H1 (cell line): Measurements from ENCODE around the gene DAG1. TPM values are rescaled to one million over a fixed set of nuclear protein-coding genes. Genes with fewer than 3 reads are reported as not detected.

Source experiments
- CTCF ChIA-PET: fragments of 300-600 bp; sonication (Branson Sonifier 250); formaldehyde crosslinking; loops from one replicate; lab custom pipeline; 2021; ENCODE audit not compliant: partially characterized antibody; lab: Charles Lee
- POLR2A ChIA-PET: fragments of 300-600 bp; sonication (Branson Sonifier 250); formaldehyde crosslinking; loops from one replicate; lab custom pipeline; 2021; ENCODE audit warnings: inconsistent platforms; ENCODE audit not compliant: partially characterized antibody; lab: Charles Lee
- DNase-seq, 2 experiments: peaks; one replicate each; pipeline versions ENCODE4 v3.0.0 to v3.0.0-alpha.2; 2010 to 2022; ENCODE audit warnings: low spot score in 2 of 2, low read depth in 1 of 2, mixed read lengths in 1 of 2
- FAIRE-seq: peaks from 2 replicates; lab custom pipeline; 2011; peaks lifted over from hg19 to GRCh38; lab: Jason Lieb, UNC
- H2AFZ ChIP-seq: 2 replicates; pipeline ENCODE4 v1.8.1; 2012; ENCODE audit warnings: low read length, inconsistent platforms
- H2AK5ac ChIP-seq: 2 replicates; pipeline ENCODE4 v1.6.1; 2013; ENCODE audit warnings: low read depth, low read length
- H2BK120ac ChIP-seq: replicated peaks from 2 replicates; pipeline ENCODE3; 2013; ENCODE audit warnings: low read depth, low read length, inconsistent platforms
- H2BK12ac ChIP-seq: 2 replicates; pipeline ENCODE4 v1.6.1; 2013; ENCODE audit warnings: low read depth, low read length
- H2BK15ac ChIP-seq: 2 replicates; pipeline ENCODE4 v1.6.1; 2013; ENCODE audit warnings: low read length
- H2BK20ac ChIP-seq: 2 replicates; pipeline ENCODE4 v1.6.1; 2013; ENCODE audit warnings: low read length
- H2BK5ac ChIP-seq: 2 replicates; pipeline ENCODE4 v1.6.1; 2013; ENCODE audit warnings: low read depth, low read length
- H3K14ac ChIP-seq: 2 replicates; pipeline ENCODE4 v1.6.1; 2013; ENCODE audit warnings: inconsistent platforms; ENCODE audit not compliant: insufficient read length
- H3K18ac ChIP-seq: 2 replicates; pipeline ENCODE4 v1.6.1; 2013; ENCODE audit warnings: low read length; ENCODE audit errors: extremely low read depth
- H3K23ac ChIP-seq: 2 replicates; pipeline ENCODE4 v1.6.1; 2013; ENCODE audit warnings: inconsistent platforms; ENCODE audit not compliant: insufficient read length
- H3K23me2 ChIP-seq: 2 replicates; pipeline ENCODE4 v1.6.1; 2013; ENCODE audit warnings: low read depth, low read length
- H3K27ac ChIP-seq: 2 replicates; pipeline ENCODE4 v1.6.1; 2011; ENCODE audit warnings: low read depth, low read length, inconsistent platforms
- H3K27me3 ChIP-seq, 4 experiments: replicated peaks in 1 of 4; 1 replicate in 1 of 4; 2 replicates in 3 of 4; pipeline versions ENCODE4 v1.6.1 to v1.8.1; 2011 to 2013; ENCODE audit warnings: low read length in 3 of 4, mild to moderate bottlenecking in 3 of 4, inconsistent platforms in 2 of 4, mixed read lengths in 2 of 4, moderate library complexity in 1 of 4; ENCODE audit not compliant: control insufficient read depth in 3 of 4, insufficient read depth in 3 of 4; ENCODE audit errors: extremely low read depth in 1 of 4
- H3K36me3 ChIP-seq, 4 experiments: 2 replicates each; pipeline versions ENCODE4 v1.6.1 to v1.8.1; 2011 to 2013; ENCODE audit warnings: mild to moderate bottlenecking in 4 of 4, low read length in 3 of 4, moderate library complexity in 2 of 4, control low read depth in 1 of 4, inconsistent platforms in 1 of 4; ENCODE audit not compliant: insufficient read depth in 4 of 4, control insufficient read depth in 2 of 4
- H3K4ac ChIP-seq: replicated peaks from 2 replicates; pipeline ENCODE3; 2013; ENCODE audit warnings: low read length, low read depth, mixed read lengths, inconsistent platforms; ENCODE audit not compliant: insufficient read length
- H3K4me1 ChIP-seq, 4 experiments: replicated peaks in 1 of 4; 1 replicate in 1 of 4; 2 replicates in 3 of 4; pipeline versions ENCODE4 v1.6.1 to v1.8.1; 2011 to 2013; ENCODE audit warnings: low read length in 3 of 4, inconsistent platforms in 2 of 4, mixed read lengths in 1 of 4; ENCODE audit not compliant: insufficient read depth in 4 of 4, control insufficient read depth in 3 of 4
- H3K4me2 ChIP-seq, 2 experiments: 2 replicates each; pipeline versions ENCODE4 v1.6.1 to v1.8.1; 2011 to 2013; ENCODE audit warnings: low read depth in 2 of 2, low read length in 2 of 2, control low read depth in 1 of 2, inconsistent platforms in 1 of 2, mild to moderate bottlenecking in 1 of 2; ENCODE audit not compliant: insufficient read depth in 1 of 2
- H3K4me3 ChIP-seq, 4 experiments: fragments of 200-600, 300-600 bp in 1 of 4; sonication (generic), shearing (Covaris generic), sonication (Bioruptor Twin) in 1 of 4; 2 replicates each; pipeline versions ENCODE4 v1.5.1 to v1.8.1; 2011 to 2016; ENCODE audit warnings: low read length in 4 of 4, low read depth in 3 of 4, control low read depth in 2 of 4, inconsistent platforms in 2 of 4, mild to moderate bottlenecking in 2 of 4, mixed read lengths in 1 of 4, moderate library complexity in 1 of 4; ENCODE audit not compliant: insufficient read depth in 2 of 4; ENCODE audit errors: extremely low read depth in 1 of 4
- H3K56ac ChIP-seq: replicated peaks from 2 replicates; pipeline ENCODE3; 2013; ENCODE audit warnings: low read depth, mild to moderate bottlenecking, mixed read lengths, low read length, inconsistent platforms; ENCODE audit not compliant: insufficient read length
- H3K79me1 ChIP-seq: 2 replicates; pipeline ENCODE4 v1.6.1; 2013; ENCODE audit warnings: low read depth, low read length, control low read depth
- H3K79me2 ChIP-seq, 2 experiments: 2 replicates each; pipeline versions ENCODE4 v1.6.1 to v1.8.1; 2012 to 2013; ENCODE audit warnings: low read length in 2 of 2, mild to moderate bottlenecking in 2 of 2, inconsistent platforms in 1 of 2; ENCODE audit not compliant: insufficient read depth in 2 of 2, control insufficient read depth in 1 of 2
- H3K9ac ChIP-seq, 4 experiments: replicated peaks in 1 of 4; 1 replicate in 1 of 4; 2 replicates in 3 of 4; pipeline versions ENCODE4 v1.6.1 to v1.8.1; 2011 to 2013; ENCODE audit warnings: low read depth in 3 of 4, low read length in 3 of 4, control low read depth in 2 of 4, mild to moderate bottlenecking in 2 of 4, moderate library complexity in 2 of 4, inconsistent platforms in 1 of 4; ENCODE audit errors: extremely low read depth in 1 of 4
- H3K9me3 ChIP-seq, 2 experiments: 2 replicates each; pipeline versions ENCODE4 v1.6.1 to v1.8.1; 2012 to 2013; ENCODE audit warnings: mild to moderate bottlenecking in 2 of 2, moderate library complexity in 2 of 2, control low read depth in 1 of 2, inconsistent platforms in 1 of 2, low read depth in 1 of 2, low read length in 1 of 2, mixed read lengths in 1 of 2; ENCODE audit not compliant: insufficient read depth in 2 of 2
- H4K20me1 ChIP-seq, 2 experiments: replicated peaks in 1 of 2; 2 replicates each; pipeline versions ENCODE3 to v1.8.1; 2011 to 2013; ENCODE audit warnings: inconsistent platforms in 2 of 2, low read length in 2 of 2, mild to moderate bottlenecking in 1 of 2; ENCODE audit not compliant: insufficient read depth in 2 of 2, control insufficient read depth in 1 of 2
- H4K5ac ChIP-seq: 2 replicates; pipeline ENCODE4 v1.6.1; 2013; ENCODE audit warnings: low read length, low read depth, mixed read lengths, inconsistent platforms; ENCODE audit not compliant: insufficient read length
- H4K8ac ChIP-seq: 2 replicates; pipeline ENCODE4 v1.8.0; 2013; ENCODE audit warnings: mild to moderate bottlenecking, moderate library complexity, low read length, inconsistent platforms; ENCODE audit not compliant: insufficient read depth; ENCODE audit errors: extremely low read depth
- H4K91ac ChIP-seq: replicated peaks from 2 replicates; pipeline ENCODE3; 2013; ENCODE audit warnings: low read length, mixed read lengths, inconsistent platforms; ENCODE audit not compliant: insufficient read length
- GABPA ChIP-seq: IDR thresholded peaks from 2 replicates; pipeline ENCODE4 v1.6.1; 2011; ENCODE audit warnings: mild to moderate bottlenecking, low read length, moderate library complexity, borderline replicate concordance; ENCODE audit not compliant: insufficient read depth
- SIN3A ChIP-seq, 2 experiments: IDR thresholded peaks in 1 of 2; conservative IDR thresholded peaks in 1 of 2; 2 replicates each; pipeline ENCODE4 v1.6.1; 2011 to 2012; ENCODE audit warnings: low read length in 2 of 2, improper control_type of control experiment in 1 of 2, low read depth in 1 of 2, mild to moderate bottlenecking in 1 of 2
- TBP ChIP-seq: IDR thresholded peaks from 2 replicates; pipeline ENCODE4 v1.6.1; 2011; ENCODE audit warnings: low read depth, low read length, improper control_type of control experiment
- WGBS, 2 experiments: shearing (Covaris generic) in 1 of 2; methylation state at CpG; one replicate each; pipeline versions ENCODE4 v1.1.6 to v1.1.7; 2013 to 2015; ENCODE audit warnings: low lambda C conversion rate in 2 of 2, mixed read lengths in 2 of 2, inconsistent platforms in 1 of 2, low coverage in 1 of 2, missing lambda C conversion rate in 1 of 2; ENCODE audit not compliant: insufficient replicate concordance in 2 of 2, insufficient coverage in 1 of 2, insufficient read length in 1 of 2; ENCODE audit errors: extremely low coverage in 1 of 2, missing lambda C conversion rate in 1 of 2; 5-methylcytosine and 5-hydroxymethylcytosine counted together
- polyA plus RNA-seq, 7 experiments: library from polyadenylated mRNA; depleted of rRNA in 3 of 7; stranded (reverse) in 5 of 7; unstranded in 2 of 7; fragments of >200 nt in 5 of 7; fragments of 200-250 nt in 2 of 7; gene quantifications; 1 replicate in 5 of 7; 2 replicates in 1 of 7; 4 replicates in 1 of 7; pipeline versions ENCODE4 v1.2.1 to v1.2.3, GENCODE V29; 2011 to 2013; ENCODE audit warnings: missing spikeins in 2 of 7, mixed read lengths in 2 of 7
- total RNA-seq: library from RNA; stranded (reverse); fragmentation: NEBNext Ultra II Directional; extraction: Animal tissue kit (Norgen Biotek cat#: 25700); gene quantifications from 2 replicates; pipeline ENCODE4 v1.2.1, GENCODE V29; 2021

DAG1 gene
- total and polyA plus RNA-seq, 2 of the 8 experiments (the other 6 are each of a cell fraction or from before 2014, with no cell fraction given): 97.5 to 138 TPM

- Histone ChIP-seq H3K4ac (no peak overlapping the region), H2BK12ac (no peak overlapping the region), H3K23me2 (peaks cover 12% of the 10 kb centered on the region), H3K56ac (no peak overlapping the region), H3K79me1 (no peaks in the 10 kb centered on the region), H4K91ac (no peak overlapping the region), H3K18ac (no peak overlapping the region), H3K9ac (peak overlapping the region in 3 of 4 experiments; percentile 38 to 55 (median 45); a peak in 5 of 7 replicates), H2BK15ac (no peak overlapping the region), H3K4me2 (peak overlapping the region; percentile 83 to 99), H4K8ac (no peak overlapping the region), H3K23ac (no peak overlapping the region), H3K27me3 (peaks cover 0 to 11% (median 6%) of the 10 kb centered on the region in 4 experiments; a peak in 3 of 7 replicates), H3K9me3 (no peaks in the 10 kb centered on the region), H2AFZ (peak overlapping the region; percentile 9; the same call in 1 of the 2 replicates), H3K4me3 (peak overlapping the region; percentile 62 to 78 (median 66)), H2BK120ac (no peak overlapping the region), H4K5ac (no peak overlapping the region)
- CTCF ChIA-PET: interaction anchor here (0.7 to 9.3 kb wide), 6 partner anchors 9 to 117 kb away, joined by 3 to 70 read pairs (median 11); no protein-coding TSS in a partner anchor
- TF ChIP-seq SIN3A (conservative IDR thresholded peaks at IDR 0.05 in 1 of 2, IDR thresholded peaks at IDR 0.05 in 1 of 2; ENCODE audit: low read depth in 1 of 2, low read length in 2 of 2) (peak in 1 of 2 experiments; percentile 86; a peak in 2 of 4 replicates), TBP (no peak), GABPA (0 out of 2 replicates have a peak, but pooled peaks have one; percentile 19)
- TF ChIP-seq, all 59 proteins: peak for 2
- Histone ChIP-seq H3K4me1 (peaks cover 0 to 14% (median 4%) of the 10 kb centered on the region in 4 experiments; a peak in 5 of 7 replicates), H2BK5ac (no peak overlapping the region), H4K20me1 (peaks cover 0 to 5% of the 10 kb centered on the region in 2 experiments), H3K36me3 (no peaks in the 10 kb centered on the region), H3K27ac (no peak overlapping the region), H2AK5ac (no peak overlapping the region), H2BK20ac (no peak overlapping the region), H3K79me2 (no peaks in the 10 kb centered on the region), H3K14ac (no peak overlapping the region)
- POLR2A ChIA-PET: interaction anchor here (0.6 to 2.2 kb wide), 2 partner anchors 15 to 90 kb away, joined by 3 to 11 read pairs; no protein-coding TSS in a partner anchor
- WGBS, 2 experiments: 3% methylated on average over 30 of the region's 66 CpGs; no CpG with 5 or more reads in 1 of the 2 experiments
- FAIRE-seq: no peak
- DNase-seq: peak in 1 of 2 experiments; percentile 86
These were observed 84.7 kb downstream of the DAG1 start for GRCh38 chr3:49554633-49555265.
